C4-2B (cell line): ENCODE results near the gene COPS6.

ENCODE experiments used
- ZFX ChIP-seq: fragments of 450-650 bp; IDR thresholded peaks from 2 replicates; pipeline ENCODE4 v1.6.1; 2017
- TF ChIP-seq, protein P1 (sequence below): fragments of 450-650 bp; conservative IDR thresholded peaks from 2 replicates; pipeline ENCODE4 v1.5.1; 2017; ENCODE audit warnings: mild to moderate bottlenecking

DNA sequence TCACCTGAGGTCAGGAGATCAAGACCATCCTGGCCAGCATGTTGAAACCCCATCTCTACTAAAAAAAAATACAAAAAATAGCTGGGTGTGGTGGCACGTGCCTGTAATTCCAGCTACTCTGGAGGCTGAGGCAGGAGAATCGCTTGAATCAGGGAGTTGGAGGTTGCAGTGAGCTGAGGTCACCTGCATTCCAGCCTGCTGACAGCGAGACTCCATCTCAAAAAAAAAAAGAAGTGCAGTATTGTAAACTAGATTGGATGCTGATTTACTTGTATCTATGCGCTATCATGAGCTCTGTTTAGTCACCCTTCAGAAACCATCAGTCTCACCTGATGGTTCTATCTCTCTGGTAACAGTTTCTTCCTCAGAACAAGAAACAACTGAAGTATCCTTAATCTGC is 25.4 kb upstream of the COPS6 start:
- TF ChIP-seq, protein P1, sequence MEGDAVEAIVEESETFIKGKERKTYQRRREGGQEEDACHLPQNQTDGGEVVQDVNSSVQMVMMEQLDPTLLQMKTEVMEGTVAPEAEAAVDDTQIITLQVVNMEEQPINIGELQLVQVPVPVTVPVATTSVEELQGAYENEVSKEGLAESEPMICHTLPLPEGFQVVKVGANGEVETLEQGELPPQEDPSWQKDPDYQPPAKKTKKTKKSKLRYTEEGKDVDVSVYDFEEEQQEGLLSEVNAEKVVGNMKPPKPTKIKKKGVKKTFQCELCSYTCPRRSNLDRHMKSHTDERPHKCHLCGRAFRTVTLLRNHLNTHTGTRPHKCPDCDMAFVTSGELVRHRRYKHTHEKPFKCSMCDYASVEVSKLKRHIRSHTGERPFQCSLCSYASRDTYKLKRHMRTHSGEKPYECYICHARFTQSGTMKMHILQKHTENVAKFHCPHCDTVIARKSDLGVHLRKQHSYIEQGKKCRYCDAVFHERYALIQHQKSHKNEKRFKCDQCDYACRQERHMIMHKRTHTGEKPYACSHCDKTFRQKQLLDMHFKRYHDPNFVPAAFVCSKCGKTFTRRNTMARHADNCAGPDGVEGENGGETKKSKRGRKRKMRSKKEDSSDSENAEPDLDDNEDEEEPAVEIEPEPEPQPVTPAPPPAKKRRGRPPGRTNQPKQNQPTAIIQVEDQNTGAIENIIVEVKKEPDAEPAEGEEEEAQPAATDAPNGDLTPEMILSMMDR: no peak
- no peak for TF ChIP-seq ZFX
